DOHH2 (cell line): ENCODE data around the gene TMEM144.

Source experiments
- H3F3A ChIP-seq: fragments of 200-600 bp; sonication (generic), shearing (Covaris generic); 2 replicates; pipeline ENCODE4 v1.6.0; 2016; ENCODE audit warnings: antibody characterized with exemption, mild to moderate bottlenecking; ENCODE audit not compliant: control insufficient read depth, insufficient read depth
- H3K27ac ChIP-seq: fragments of 200-600 bp; sonication (generic); 2 replicates; pipeline ENCODE4 v1.5.1; 2014; ENCODE audit warnings: low read depth, mild to moderate bottlenecking, low read length, moderate library complexity
- H3K27me3 ChIP-seq: fragments of 200-600 bp; sonication (generic); 2 replicates; pipeline ENCODE4 v1.6.1; 2014; ENCODE audit warnings: mild to moderate bottlenecking, low read length, mixed read lengths; ENCODE audit not compliant: control insufficient read depth
- H3K36me3 ChIP-seq: fragments of 200-600 bp; sonication (generic); 2 replicates; pipeline ENCODE4 v1.6.1; 2014; ENCODE audit warnings: mild to moderate bottlenecking, low read length, moderate library complexity, mixed read lengths; ENCODE audit not compliant: control insufficient read depth
- H3K4me1 ChIP-seq: fragments of 200-600 bp; sonication (generic); 2 replicates; pipeline ENCODE4 v1.6.1; 2014; ENCODE audit warnings: mild to moderate bottlenecking, low read length, mixed read lengths; ENCODE audit not compliant: control insufficient read depth
- H3K4me2 ChIP-seq: fragments of 200-600 bp; sonication (generic); 2 replicates; pipeline ENCODE4 v1.6.0; 2014; ENCODE audit warnings: mild to moderate bottlenecking, low read length, moderate library complexity
- H3K4me3 ChIP-seq: fragments of 200-600 bp; sonication (generic); 2 replicates; pipeline ENCODE4 v1.5.1; 2014; ENCODE audit warnings: mild to moderate bottlenecking, low read length, mixed read lengths
- H3K79me2 ChIP-seq: fragments of 200-600 bp; sonication (generic); 2 replicates; pipeline ENCODE4 v1.6.1; 2014; ENCODE audit warnings: mild to moderate bottlenecking, low read length, mixed read lengths; ENCODE audit not compliant: control insufficient read depth
- H3K9me2 ChIP-seq: fragments of 200-600 bp; sonication (generic); replicated peaks from 2 replicates; pipeline ENCODE4 v1.6.1; 2014; ENCODE audit warnings: mild to moderate bottlenecking, low read length, mixed read lengths; ENCODE audit not compliant: control insufficient read depth
- H3K9me3 ChIP-seq: fragments of 200-600 bp; sonication (generic); 2 replicates; pipeline ENCODE4 v1.6.1; 2014; ENCODE audit warnings: antibody characterized with exemption, low read length, mixed read lengths; ENCODE audit not compliant: control insufficient read depth, insufficient read depth
- H4K20me1 ChIP-seq: fragments of 200-600 bp; sonication (generic); 2 replicates; pipeline ENCODE4 v1.6.0; 2014; ENCODE audit warnings: low read depth, mild to moderate bottlenecking, antibody characterized with exemption, low read length, moderate library complexity; ENCODE audit not compliant: control insufficient read depth, insufficient read depth
- EZH2phosphoT487 ChIP-seq: fragments of 200-600 bp; sonication (generic); IDR thresholded peaks from 2 replicates; pipeline ENCODE4 v1.6.1; 2017; ENCODE audit warnings: borderline replicate concordance, mild to moderate bottlenecking, antibody characterized with exemption, low read length, moderate library complexity, mixed read lengths
- TF ChIP-seq, protein P1 (sequence below): fragments of 200-600 bp; sonication (generic); IDR thresholded peaks from one replicate; pipeline ENCODE4 v1.5.1; 2014; ENCODE audit warnings: antibody characterized with exemption, mild to moderate bottlenecking, low read depth, low read length; ENCODE audit not compliant: poor library complexity, severe bottlenecking

Gene TMEM144

GRCh38 chr4:158259955-158260575 is 49.8 kb downstream of the TMEM144 start:
- no peak overlapping the region for H3K27ac ChIP-seq
- no peak overlapping the region for H3K4me3 ChIP-seq
- H3K4me2 ChIP-seq = no peak overlapping the region
- H3K9me3 ChIP-seq = no peaks in the 10 kb centered on the region
- TF ChIP-seq, protein P1, sequence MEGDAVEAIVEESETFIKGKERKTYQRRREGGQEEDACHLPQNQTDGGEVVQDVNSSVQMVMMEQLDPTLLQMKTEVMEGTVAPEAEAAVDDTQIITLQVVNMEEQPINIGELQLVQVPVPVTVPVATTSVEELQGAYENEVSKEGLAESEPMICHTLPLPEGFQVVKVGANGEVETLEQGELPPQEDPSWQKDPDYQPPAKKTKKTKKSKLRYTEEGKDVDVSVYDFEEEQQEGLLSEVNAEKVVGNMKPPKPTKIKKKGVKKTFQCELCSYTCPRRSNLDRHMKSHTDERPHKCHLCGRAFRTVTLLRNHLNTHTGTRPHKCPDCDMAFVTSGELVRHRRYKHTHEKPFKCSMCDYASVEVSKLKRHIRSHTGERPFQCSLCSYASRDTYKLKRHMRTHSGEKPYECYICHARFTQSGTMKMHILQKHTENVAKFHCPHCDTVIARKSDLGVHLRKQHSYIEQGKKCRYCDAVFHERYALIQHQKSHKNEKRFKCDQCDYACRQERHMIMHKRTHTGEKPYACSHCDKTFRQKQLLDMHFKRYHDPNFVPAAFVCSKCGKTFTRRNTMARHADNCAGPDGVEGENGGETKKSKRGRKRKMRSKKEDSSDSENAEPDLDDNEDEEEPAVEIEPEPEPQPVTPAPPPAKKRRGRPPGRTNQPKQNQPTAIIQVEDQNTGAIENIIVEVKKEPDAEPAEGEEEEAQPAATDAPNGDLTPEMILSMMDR = peak; percentile 49
- TF ChIP-seq EZH2phosphoT487 = no peak
- H3K27me3 ChIP-seq = no peaks in the 10 kb centered on the region
- H3F3A ChIP-seq = no peaks in the 10 kb centered on the region
- no peaks in the 10 kb centered on the region for H3K4me1 ChIP-seq
- H4K20me1 ChIP-seq = no peaks in the 10 kb centered on the region
- H3K36me3 ChIP-seq = no peaks in the 10 kb centered on the region
- no peaks in the 10 kb centered on the region for H3K79me2 ChIP-seq
- no peaks in the 10 kb centered on the region for H3K9me2 ChIP-seq

- Histone ChIP-seq H3K36me3 (no peaks in the 10 kb centered on the region), H3K27me3 (no peaks in the 10 kb centered on the region), H3K9me2 (no peaks in the 10 kb centered on the region), H3K4me1 (no peaks in the 10 kb centered on the region), H3K4me3 (no peak overlapping the region), H3F3A (no peaks in the 10 kb centered on the region), H4K20me1 (no peaks in the 10 kb centered on the region), H3K79me2 (no peaks in the 10 kb centered on the region), H3K4me2 (no peak overlapping the region), H3K9me3 (no peaks in the 10 kb centered on the region), H3K27ac (no peak overlapping the region)
- TF ChIP-seq, protein P1 = no peak
- no peak for TF ChIP-seq EZH2phosphoT487
Observed at GRCh38 chr4:158261480-158261879, 51.2 kb downstream of the TMEM144 start.

DNA sequence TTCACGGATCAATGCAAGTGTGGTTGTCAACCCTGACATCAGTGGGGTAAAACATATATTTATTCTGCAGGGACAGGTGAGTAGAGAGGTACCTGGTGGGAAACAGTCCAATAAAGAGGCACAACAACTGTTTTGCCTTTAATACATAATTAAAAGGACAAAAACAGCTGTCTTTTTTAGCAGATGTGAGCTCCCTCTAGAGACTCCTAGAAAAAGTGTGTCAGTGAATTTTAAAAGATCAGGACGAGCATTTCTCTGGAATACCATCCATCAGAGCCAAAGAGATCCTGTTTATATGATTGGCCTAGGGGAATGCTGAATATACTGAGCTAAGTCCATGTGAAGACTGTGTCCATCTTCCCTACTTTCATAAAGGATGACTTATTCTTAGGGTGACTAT is 58.3 kb downstream of the TMEM144 start:
- Histone ChIP-seq H3K27me3 (no peaks in the 10 kb centered on the region), H3K9me3 (no peaks in the 10 kb centered on the region), H3K4me3 (no peak overlapping the region), H3K36me3 (no peaks in the 10 kb centered on the region), H3K79me2 (no peaks in the 10 kb centered on the region), H4K20me1 (no peaks in the 10 kb centered on the region), H3K4me2 (no peak overlapping the region), H3K27ac (no peak overlapping the region), H3F3A (no peaks in the 10 kb centered on the region), H3K9me2 (no peaks in the 10 kb centered on the region), H3K4me1 (no peaks in the 10 kb centered on the region)
- TF ChIP-seq, protein P1 = no peak

DNA sequence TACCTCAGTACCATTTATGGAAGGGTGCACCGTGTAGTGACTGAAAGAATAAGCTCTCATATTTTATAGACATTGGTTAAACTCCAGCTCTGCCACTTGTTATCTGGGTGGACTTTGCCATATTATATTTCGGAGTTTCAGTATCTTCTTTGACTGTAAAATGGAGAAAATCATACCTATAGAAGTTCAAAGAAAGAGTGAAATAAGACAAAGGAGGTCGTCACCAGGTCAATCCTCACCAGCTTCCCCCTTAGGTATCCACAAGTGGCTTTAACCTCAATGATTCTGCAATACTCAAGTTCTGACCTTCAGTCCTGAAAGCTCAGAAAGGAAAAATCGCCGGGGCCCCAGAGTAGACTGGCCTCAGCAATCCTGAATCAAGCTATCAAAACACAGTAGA is 64.3 kb downstream of the TMEM144 start:
- H3K4me1 ChIP-seq = no peaks in the 10 kb centered on the region
- no peak overlapping the region for H3K4me3 ChIP-seq
- no peaks in the 10 kb centered on the region for H3K9me3 ChIP-seq
- no peak for TF ChIP-seq EZH2phosphoT487
- TF ChIP-seq, protein P1 = no peak
- no peaks in the 10 kb centered on the region for H3K79me2 ChIP-seq
- H3K27me3 ChIP-seq = 0 out of 2 replicates have a peak, but pooled peaks cover 4% of the 10 kb centered on the region
- H3K4me2 ChIP-seq = no peak overlapping the region
- H4K20me1 ChIP-seq = no peaks in the 10 kb centered on the region
- no peaks in the 10 kb centered on the region for H3K9me2 ChIP-seq
- no peaks in the 10 kb centered on the region for H3F3A ChIP-seq
- no peak overlapping the region for H3K27ac ChIP-seq
- H3K36me3 ChIP-seq = no peaks in the 10 kb centered on the region
